GM19455 (cell line): ENCODE measurements around the gene MBD3L4.
"Not testable (repeated sequence)": the region's sequence is repeated elsewhere in the genome, so short reads cannot be mapped to it uniquely, and the experiment has no call there.

ENCODE experiments used
- ATAC-seq: cut with Tn5 transposase; IDR thresholded peaks from one replicate; pipeline ENCODE4 v1.9.1; 2021; ENCODE audit not compliant: unreplicated experiment

The MBD3L4 gene

GRCh38 chr19:7040079-7040478 lies at the start of gene MBD3L4:
Gene MBD3L4, minus strand, starts transcription at chr19:7040179. Its CDS starts 35 bp downstream, at chr19:7040144.
- ATAC-seq = not testable (repeated sequence)

- ATAC-seq = no peak
Measured at GRCh38 chr19:7088999-7089398, 49.0 kb upstream of the MBD3L4 start.

GRCh38 chr19:7083076-7083956 lies 43.3 kb upstream of the MBD3L4 start:
- no peak for ATAC-seq

GRCh38 chr19:7078008-7078407 lies 38.0 kb upstream of the MBD3L4 start:
- ATAC-seq = no peak

GRCh38 chr19:7076151-7076550 lies 36.2 kb upstream of the MBD3L4 start:
- ATAC-seq = no peak

- no peak for ATAC-seq
Measured at GRCh38 chr19:7074705-7075282, 34.8 kb upstream of the MBD3L4 start.

GRCh38 chr19:7072541-7072940 lies 32.6 kb upstream of the MBD3L4 start:
- no peak for ATAC-seq

- ATAC-seq = no peak
Measured at GRCh38 chr19:7069904-7070226, 29.9 kb upstream of the MBD3L4 start.

- ATAC-seq = peak; percentile 88
Measured at GRCh38 chr19:7069042-7069903, 29.3 kb upstream of the MBD3L4 start, which contains the start of gene ZNF557. Gene ZNF557, plus strand, starts transcription at chr19:7069703. Its CDS starts 5,372 bp downstream, at chr19:7075075.

- no peak for ATAC-seq
Measured at GRCh38 chr19:7068599-7068998, 28.6 kb upstream of the MBD3L4 start.

GRCh38 chr19:7067716-7068115 lies 27.7 kb upstream of the MBD3L4 start:
- ATAC-seq = no peak

- not testable (repeated sequence) for ATAC-seq
Measured at GRCh38 chr19:7067122-7067521, 27.1 kb upstream of the MBD3L4 start.

GRCh38 chr19:7063764-7064418 lies 23.9 kb upstream of the MBD3L4 start:
- ATAC-seq = no peak

GRCh38 chr19:7063339-7063738 lies 23.4 kb upstream of the MBD3L4 start:
- ATAC-seq = no peak

- ATAC-seq = not testable (repeated sequence)
Measured at GRCh38 chr19:7059977-7060376, 20.0 kb upstream of the MBD3L4 start.

GRCh38 chr19:7058576-7058975 lies 18.6 kb upstream of the MBD3L4 start, which contains the start of gene MBD3L3:
Gene MBD3L3, minus strand, starts transcription at chr19:7058676. Its CDS starts 71 bp downstream, at chr19:7058605.
- not testable (repeated sequence) for ATAC-seq

GRCh38 chr19:7056371-7056770 lies 16.4 kb upstream of the MBD3L4 start:
- ATAC-seq = not testable (repeated sequence)

GRCh38 chr19:7055679-7056078 lies 15.7 kb upstream of the MBD3L4 start:
- ATAC-seq = not testable (repeated sequence)

GRCh38 chr19:7054635-7055368 lies 14.8 kb upstream of the MBD3L4 start:
- ATAC-seq = not testable (repeated sequence)

- not testable (repeated sequence) for ATAC-seq
Measured at GRCh38 chr19:7052896-7053295, 12.9 kb upstream of the MBD3L4 start.
